Fibroblast of lung (primary cell): ENCODE results near the gene SAE1.

Experiments
- EZH2 ChIP-seq: IDR thresholded peaks from 2 replicates; pipeline ENCODE4 v1.5.1; 2012; ENCODE audit warnings: low read length, control low read depth, mild to moderate bottlenecking; ENCODE audit errors: missing control alignments
- TF ChIP-seq, protein P1 (sequence below), 2 donors: IDR thresholded peaks in 1 of 2; conservative IDR thresholded peaks in 1 of 2; 1 replicate in 1 of 2; 2 replicates in 1 of 2; pipeline ENCODE4 v1.5.1; 2011 to 2012; ENCODE audit warnings: low read length in 2 of 2, control low read depth in 1 of 2, inconsistent platforms in 1 of 2, low read depth in 1 of 2, mild to moderate bottlenecking in 1 of 2

DNA sequence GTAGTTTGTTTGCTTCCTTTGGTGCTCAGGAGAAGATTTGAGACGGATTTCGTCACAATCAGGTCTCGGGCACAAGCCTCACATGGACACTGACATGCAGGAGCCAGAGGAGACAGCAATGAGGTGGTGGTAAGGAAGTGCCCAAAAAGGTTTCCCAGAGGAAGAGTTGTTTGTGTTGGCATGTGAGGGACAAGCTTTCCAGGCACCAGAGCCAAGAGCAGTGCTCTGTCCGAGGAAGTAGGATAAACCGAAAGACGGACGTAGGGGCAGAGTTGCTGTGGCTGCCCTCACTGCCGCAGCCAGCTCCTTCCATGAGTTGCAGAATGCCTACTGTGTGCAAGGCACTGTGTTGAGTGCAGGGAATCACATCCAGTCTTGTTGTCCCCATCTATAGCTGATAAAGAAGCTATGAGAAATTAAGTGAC, 27.7 kb downstream of the SAE1 start:
- TF ChIP-seq, protein P1, sequence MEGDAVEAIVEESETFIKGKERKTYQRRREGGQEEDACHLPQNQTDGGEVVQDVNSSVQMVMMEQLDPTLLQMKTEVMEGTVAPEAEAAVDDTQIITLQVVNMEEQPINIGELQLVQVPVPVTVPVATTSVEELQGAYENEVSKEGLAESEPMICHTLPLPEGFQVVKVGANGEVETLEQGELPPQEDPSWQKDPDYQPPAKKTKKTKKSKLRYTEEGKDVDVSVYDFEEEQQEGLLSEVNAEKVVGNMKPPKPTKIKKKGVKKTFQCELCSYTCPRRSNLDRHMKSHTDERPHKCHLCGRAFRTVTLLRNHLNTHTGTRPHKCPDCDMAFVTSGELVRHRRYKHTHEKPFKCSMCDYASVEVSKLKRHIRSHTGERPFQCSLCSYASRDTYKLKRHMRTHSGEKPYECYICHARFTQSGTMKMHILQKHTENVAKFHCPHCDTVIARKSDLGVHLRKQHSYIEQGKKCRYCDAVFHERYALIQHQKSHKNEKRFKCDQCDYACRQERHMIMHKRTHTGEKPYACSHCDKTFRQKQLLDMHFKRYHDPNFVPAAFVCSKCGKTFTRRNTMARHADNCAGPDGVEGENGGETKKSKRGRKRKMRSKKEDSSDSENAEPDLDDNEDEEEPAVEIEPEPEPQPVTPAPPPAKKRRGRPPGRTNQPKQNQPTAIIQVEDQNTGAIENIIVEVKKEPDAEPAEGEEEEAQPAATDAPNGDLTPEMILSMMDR (conservative IDR thresholded peaks at IDR 0.05 in 1 of 2, IDR thresholded peaks at IDR 0.05 in 1 of 2; ENCODE audit: low read depth in 1 of 2, low read length in 2 of 2), result no peak
- no peak for TF ChIP-seq EZH2
